Central memory CD8-positive, alpha-beta T cell (primary cell): ENCODE measurements around the gene PYGB.
"Not testable (repeated sequence)": the region's sequence is repeated elsewhere in the genome, so short reads cannot be mapped to it uniquely, and the experiment has no call there.

Experiments
- ATAC-seq: fragments of 150-1000 bp; cut with Tn5 transposase; replicated peaks from 2 replicates; pipeline ENCODE4 v1.10.0; 2022; ENCODE audit warnings: mild to moderate bottlenecking, moderate FRiP score, moderate number of reproducible peaks; ENCODE audit not compliant: poor library complexity, severe bottlenecking; ENCODE audit errors: extremely low read depth
- DNase-seq, 2 donors: peaks; one replicate each; pipeline ENCODE4 v3.0.0; 2021; ENCODE audit warnings: low spot score in 2 of 2
- H3K27ac Mint-ChIP-seq: one replicate; pipeline ENCODE4 v1.8.0; 2022; ENCODE audit warnings: low read depth, mild to moderate bottlenecking, moderate library complexity, mixed read lengths
- H3K27me3 Mint-ChIP-seq: one replicate; pipeline ENCODE4 v1.8.0; 2022; ENCODE audit warnings: mixed read lengths
- H3K36me3 Mint-ChIP-seq: one replicate; pipeline ENCODE4 v1.8.0; 2022; ENCODE audit warnings: mild to moderate bottlenecking, moderate library complexity, mixed read lengths; ENCODE audit not compliant: insufficient read depth
- H3K4me1 Mint-ChIP-seq: one replicate; pipeline ENCODE4 v1.8.0; 2022; ENCODE audit warnings: mixed read lengths
- H3K4me3 Mint-ChIP-seq: one replicate; pipeline ENCODE4 v1.8.0; 2022; ENCODE audit warnings: mild to moderate bottlenecking, moderate library complexity, mixed read lengths
- H3K9me3 Mint-ChIP-seq: one replicate; pipeline ENCODE4 v1.8.0; 2022; ENCODE audit warnings: mixed read lengths

Gene PYGB

DNA sequence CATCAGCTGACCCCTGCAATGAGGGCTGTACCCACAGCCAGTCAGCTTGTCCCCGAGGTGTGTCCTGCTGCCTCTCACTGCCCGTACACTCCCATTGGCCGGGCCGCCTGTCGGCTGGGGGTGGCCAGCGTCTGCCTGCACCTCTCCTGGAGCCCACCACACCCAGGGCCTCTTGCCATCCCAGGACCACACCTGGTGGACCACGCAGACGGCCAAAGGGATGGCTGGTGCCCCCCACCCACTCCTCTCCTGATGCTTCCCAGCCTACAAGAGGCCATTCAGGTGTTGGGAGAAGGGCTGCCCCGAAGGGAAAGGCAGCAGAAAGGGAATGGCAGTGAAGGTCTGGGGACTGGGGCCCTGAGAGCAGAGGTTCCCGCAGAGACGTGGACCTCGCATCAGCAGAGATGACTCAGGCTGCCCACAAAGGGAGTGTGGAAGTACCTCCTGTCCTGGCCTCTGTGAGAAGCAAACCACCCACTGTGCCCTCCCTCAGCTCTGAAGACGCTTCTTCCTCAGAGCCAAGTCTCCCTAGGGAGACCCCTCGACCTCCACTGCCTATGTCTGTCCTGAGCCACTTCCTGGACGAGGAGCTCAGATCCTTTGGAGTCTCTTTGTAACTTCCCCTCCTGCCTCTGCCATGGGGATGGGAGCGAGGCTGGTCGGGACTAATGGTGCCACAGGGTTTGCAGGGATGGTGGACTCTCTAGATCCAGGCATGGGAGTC is 60.9 kb downstream of the PYGB start:
- ATAC-seq (no peak), DNase-seq (no peak)
- peaks cover 15% of the 10 kb centered on the region for H3K4me1 Mint-ChIP-seq
- no peak overlapping the region for H3K4me3 Mint-ChIP-seq
- peaks cover 5% of the 10 kb centered on the region for H3K36me3 Mint-ChIP-seq
- H3K9me3 Mint-ChIP-seq, result no peaks in the 10 kb centered on the region
- H3K27me3 Mint-ChIP-seq, result no peaks in the 10 kb centered on the region
- H3K27ac Mint-ChIP-seq, result peak overlapping the region; percentile 80

DNA sequence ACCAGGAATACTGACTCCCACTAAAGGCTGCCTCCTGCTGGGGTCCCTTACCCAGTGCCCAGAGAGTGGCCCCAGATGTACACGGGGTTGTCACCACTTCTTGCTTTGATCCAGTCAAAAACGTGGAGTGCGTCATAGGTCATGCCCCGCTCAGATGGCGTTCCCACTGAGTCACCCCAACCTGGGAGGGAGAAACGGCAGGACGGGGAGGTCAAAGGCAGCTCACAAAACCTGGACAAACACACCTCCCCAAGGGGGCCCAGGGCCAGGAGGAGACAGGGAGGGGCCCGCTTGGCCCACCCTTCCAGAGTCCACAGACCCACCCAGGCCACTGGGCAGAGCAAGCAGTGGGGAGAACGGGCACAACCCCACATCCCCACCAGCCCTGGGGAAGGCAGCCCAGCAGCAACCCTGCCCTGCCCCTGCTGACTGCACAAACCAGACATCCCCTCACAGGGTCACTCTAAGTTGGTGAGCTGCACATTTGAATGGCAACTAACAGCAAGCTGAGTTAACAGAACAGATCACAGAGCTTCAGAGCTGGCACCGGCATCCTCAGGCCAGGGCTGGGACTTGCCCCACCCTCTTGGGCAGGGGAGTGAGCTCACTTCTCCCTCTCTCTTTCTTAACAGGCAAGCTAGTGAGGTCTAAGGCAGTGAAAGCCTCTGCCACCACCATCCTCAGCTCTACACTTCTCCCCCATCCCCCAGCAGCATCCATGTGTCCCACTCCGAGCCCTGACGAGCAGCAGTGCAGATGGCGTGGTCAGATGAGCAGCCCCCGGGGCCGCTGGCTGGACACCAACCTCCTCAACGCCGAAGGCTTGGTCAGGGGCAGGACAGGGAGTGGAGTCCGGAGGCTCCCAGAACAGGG is 61.7 kb downstream of the PYGB start:
- H3K27ac Mint-ChIP-seq, result peak overlapping the region; percentile 85
- H3K4me3 Mint-ChIP-seq, result no peak overlapping the region
- peaks cover 15% of the 10 kb centered on the region for H3K4me1 Mint-ChIP-seq
- no peaks in the 10 kb centered on the region for H3K27me3 Mint-ChIP-seq
- H3K36me3 Mint-ChIP-seq, result peaks cover 6% of the 10 kb centered on the region
- no peak for DNase-seq
- no peaks in the 10 kb centered on the region for H3K9me3 Mint-ChIP-seq
- ATAC-seq, result no peak

DNA sequence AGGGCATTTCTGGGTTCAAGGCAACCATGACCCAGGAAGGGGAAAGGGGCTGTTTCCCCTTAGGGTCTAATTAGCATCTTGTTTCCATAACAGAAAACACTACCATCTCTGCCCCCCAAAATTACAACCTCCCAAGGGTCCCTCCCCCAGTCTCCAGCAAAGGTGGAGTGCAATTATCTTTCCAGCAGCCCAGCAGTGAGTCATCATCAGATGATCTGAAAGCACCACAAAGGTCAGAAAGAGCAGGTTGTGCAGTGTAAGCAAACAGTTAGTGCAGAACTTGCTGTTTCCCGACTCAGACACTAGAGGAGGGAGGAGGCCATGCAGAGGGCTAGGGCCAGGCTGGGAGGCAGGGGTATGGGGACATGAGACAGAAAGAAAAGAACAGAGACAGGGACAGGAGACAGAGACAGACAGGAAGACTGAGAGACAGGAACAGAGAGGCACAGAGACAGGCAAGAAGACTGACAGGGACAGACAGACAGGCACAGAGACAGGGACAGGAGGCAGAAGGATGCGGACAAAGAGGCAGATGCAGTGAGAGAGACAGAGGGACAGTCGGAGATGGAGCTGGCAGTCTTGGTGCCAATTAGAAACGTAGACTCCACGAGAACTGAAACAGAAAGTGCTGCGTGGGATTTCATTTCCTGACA is 62.5 kb downstream of the PYGB start:
- Mint-ChIP-seq H3K27me3 (no peaks in the 10 kb centered on the region), H3K4me1 (peaks cover 21% of the 10 kb centered on the region), H3K27ac (peak overlapping the region; percentile 85), H3K9me3 (no peaks in the 10 kb centered on the region), H3K4me3 (peak overlapping the region; percentile 53), H3K36me3 (peaks cover 9% of the 10 kb centered on the region)
- DNase-seq, result no peak
- peak; percentile 75 for ATAC-seq

DNA sequence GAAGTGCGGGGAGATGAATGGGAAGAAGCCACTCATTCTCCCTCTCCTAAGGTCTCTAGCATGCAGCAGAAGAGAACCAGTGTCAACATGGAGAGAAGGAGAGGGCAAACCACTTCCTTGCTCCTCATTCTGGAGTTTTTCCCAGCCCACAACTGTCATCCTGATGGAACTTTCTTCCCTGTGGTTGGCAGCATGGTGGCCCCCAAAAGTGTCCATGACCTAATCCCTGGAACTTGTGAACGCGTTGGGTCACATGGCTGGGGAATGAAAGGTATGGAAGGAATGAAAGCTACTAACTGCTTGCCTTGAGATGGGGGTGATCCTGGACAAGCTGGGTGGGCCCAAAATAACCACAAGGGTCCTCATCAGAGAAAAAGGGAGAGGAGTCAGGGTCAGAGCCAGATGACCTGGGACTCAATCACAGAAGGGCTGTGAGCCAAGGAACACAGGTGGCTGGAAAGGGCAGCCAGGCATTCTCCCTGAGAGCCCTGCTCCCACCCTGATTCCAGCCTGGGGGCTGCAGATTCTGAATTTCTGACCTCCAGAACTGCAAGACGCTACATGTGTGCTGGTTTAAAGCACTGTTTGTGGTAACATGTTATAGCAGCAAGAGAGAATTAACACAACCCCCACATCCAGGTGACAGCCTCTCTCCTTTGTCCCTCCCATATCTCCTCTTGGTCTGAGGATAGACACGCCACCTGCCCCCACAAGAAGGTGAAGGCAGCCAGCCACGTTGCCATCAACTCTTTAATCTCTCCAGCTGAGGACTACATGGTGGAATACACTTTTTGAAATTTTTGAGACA is 63.2 kb downstream of the PYGB start:
- Mint-ChIP-seq H3K4me3 (peak overlapping the region; percentile 53), H3K9me3 (no peaks in the 10 kb centered on the region)

GRCh38 chr20:25312716-25313115 is 64.8 kb downstream of the PYGB start:
- H3K27me3 Mint-ChIP-seq, DNase-seq, ATAC-seq, H3K27ac Mint-ChIP-seq, H3K4me3 Mint-ChIP-seq, H3K9me3 Mint-ChIP-seq: not testable (repeated sequence)
- Mint-ChIP-seq H3K4me1 (peaks cover 26% of the 10 kb centered on the region), H3K36me3 (peaks cover 11% of the 10 kb centered on the region)

More for the DNA sequence above, 63.2 kb downstream of the PYGB start:
- Mint-ChIP-seq H3K4me1 (peaks cover 26% of the 10 kb centered on the region), H3K27me3 (no peaks in the 10 kb centered on the region), H3K36me3 (peaks cover 11% of the 10 kb centered on the region), H3K27ac (peak overlapping the region; percentile 85)
- no peak for ATAC-seq
- DNase-seq, result no peak

DNA sequence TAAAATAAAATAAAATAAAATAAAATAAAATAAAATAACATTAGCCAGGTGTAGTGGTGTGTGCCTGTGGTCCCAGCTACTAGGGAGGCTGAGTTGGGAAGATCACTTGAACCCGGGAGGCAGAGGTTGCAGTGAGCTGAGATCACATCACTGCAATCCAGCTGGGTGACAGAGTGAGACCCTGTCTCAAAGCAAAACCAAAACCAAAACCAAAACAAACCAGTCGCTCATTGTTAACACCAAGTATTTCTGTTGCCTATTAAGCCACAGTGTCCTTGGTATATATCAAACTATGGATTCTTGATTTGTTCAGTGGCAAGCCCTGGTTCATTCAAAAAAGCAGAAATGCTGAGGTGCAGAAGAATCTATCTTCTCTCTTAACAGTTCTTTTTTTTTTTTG is 65.7 kb downstream of the PYGB start:
- H3K36me3 Mint-ChIP-seq, result peaks cover 11% of the 10 kb centered on the region
- no peaks in the 10 kb centered on the region for H3K27me3 Mint-ChIP-seq
- no peak overlapping the region for H3K27ac Mint-ChIP-seq
- no peak overlapping the region for H3K4me3 Mint-ChIP-seq
- ATAC-seq (no peak), DNase-seq (no peak)
- H3K4me1 Mint-ChIP-seq, result peaks cover 26% of the 10 kb centered on the region
- no peaks in the 10 kb centered on the region for H3K9me3 Mint-ChIP-seq

- no peak for DNase-seq
Observed at GRCh38 chr20:25314497-25315417, 66.9 kb downstream of the PYGB start.

DNA sequence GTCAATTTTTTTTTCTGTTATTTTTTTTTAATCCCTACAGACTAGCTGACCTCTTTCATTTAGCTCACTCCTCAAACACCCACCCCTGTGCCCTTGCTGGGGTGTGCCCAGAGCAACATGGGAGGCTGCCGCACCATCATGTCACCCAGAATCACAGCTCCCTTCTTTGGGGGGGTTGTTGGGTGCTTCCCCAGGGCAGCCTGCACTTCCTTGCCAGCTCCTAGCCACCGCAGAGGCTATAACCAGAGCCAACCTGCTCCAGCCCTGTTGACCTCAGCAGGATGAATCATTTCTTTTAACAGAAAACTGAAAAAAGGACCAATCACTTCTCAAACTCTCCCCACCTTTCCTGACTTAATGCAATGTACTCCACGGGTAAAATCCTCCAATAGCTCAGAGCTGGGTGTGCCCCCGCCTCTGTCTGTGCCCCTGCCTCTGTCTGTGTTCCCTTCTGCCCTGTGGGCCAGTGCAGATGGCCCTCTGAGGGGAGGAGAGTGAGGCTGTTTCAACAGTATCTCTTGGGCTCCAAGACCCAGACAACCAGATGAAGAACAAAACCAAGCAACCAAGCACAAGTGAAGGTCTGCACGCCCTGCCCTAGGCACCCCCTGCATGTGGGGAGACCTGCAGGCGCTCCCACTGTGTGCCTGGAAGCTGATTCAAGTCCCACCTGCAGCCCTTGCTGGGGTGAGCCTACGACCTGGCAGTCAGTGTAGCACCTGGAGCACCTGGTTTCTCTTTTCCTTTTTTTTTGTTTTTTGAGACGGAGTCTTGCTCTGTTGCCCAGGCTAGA is 67.7 kb downstream of the PYGB start:
- ATAC-seq, result no peak
- Mint-ChIP-seq H3K36me3 (peaks cover 10% of the 10 kb centered on the region), H3K9me3 (no peaks in the 10 kb centered on the region), H3K27ac (peak overlapping the region; percentile 51), H3K4me3 (no peak overlapping the region), H3K27me3 (no peaks in the 10 kb centered on the region), H3K4me1 (peaks cover 18% of the 10 kb centered on the region)
- no peak for DNase-seq

More at GRCh38 chr20:25314497-25315417, 66.9 kb downstream of the PYGB start:
- no peaks in the 10 kb centered on the region for H3K27me3 Mint-ChIP-seq
- no peak overlapping the region for H3K4me3 Mint-ChIP-seq
- no peaks in the 10 kb centered on the region for H3K9me3 Mint-ChIP-seq
- H3K36me3 Mint-ChIP-seq, result peaks cover 11% of the 10 kb centered on the region
- H3K27ac Mint-ChIP-seq, result peak overlapping the region; percentile 51
- ATAC-seq, result no peak
- peaks cover 26% of the 10 kb centered on the region for H3K4me1 Mint-ChIP-seq

- H3K27ac Mint-ChIP-seq, result no peak overlapping the region
Observed at GRCh38 chr20:25316506-25317190, 68.8 kb downstream of the PYGB start.

DNA sequence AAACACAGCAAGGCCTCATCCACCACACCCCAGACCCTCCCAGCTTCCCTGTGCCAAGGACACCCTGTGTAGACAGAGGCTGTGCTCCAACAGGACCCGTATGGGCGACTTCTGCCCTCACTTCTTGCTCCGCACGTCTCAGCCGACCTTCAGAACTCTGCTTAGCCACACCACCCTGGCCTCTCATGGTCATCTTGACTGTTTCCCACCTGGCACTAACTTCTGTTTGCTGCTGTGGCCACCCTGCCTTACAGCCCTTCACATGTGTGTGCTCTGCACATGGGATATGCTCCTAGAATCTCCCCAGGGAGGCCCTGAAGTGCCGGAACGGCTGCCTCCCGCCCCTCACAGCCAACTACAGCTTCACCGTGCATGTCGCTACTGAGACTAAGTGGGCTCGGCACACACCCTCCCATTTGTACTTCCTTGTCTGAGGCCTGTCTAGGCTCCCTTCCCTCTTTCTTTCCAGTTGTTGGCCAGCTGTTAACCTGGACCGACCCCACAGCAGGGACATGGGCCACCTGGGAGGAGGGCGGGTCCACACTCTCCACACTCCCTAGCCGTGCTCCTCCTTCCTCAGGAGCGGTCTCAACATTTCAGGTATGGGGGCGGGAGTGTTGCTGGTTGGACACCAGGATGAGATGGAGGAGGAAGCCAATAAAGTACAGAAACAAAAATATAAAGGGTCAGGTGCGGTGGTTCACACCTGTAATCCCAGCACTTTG is 69.6 kb downstream of the PYGB start:
- DNase-seq, result no peak
- H3K36me3 Mint-ChIP-seq, result peaks cover 17% of the 10 kb centered on the region
- no peak overlapping the region for H3K27ac Mint-ChIP-seq
- no peak for ATAC-seq
- H3K4me1 Mint-ChIP-seq, result peaks cover 18% of the 10 kb centered on the region
- no peak overlapping the region for H3K4me3 Mint-ChIP-seq
- H3K27me3 Mint-ChIP-seq, result no peaks in the 10 kb centered on the region
- no peaks in the 10 kb centered on the region for H3K9me3 Mint-ChIP-seq

More at GRCh38 chr20:25316506-25317190, 68.8 kb downstream of the PYGB start:
- Mint-ChIP-seq H3K36me3 (peaks cover 12% of the 10 kb centered on the region), H3K4me3 (no peak overlapping the region), H3K9me3 (no peaks in the 10 kb centered on the region), H3K4me1 (peaks cover 20% of the 10 kb centered on the region), H3K27me3 (no peaks in the 10 kb centered on the region)
- no peak for DNase-seq
- ATAC-seq, result no peak
